Left lung (tissue), 10 donors: ENCODE measurements around the gene DNA2. TPM values are rescaled to one million over a fixed set of nuclear protein-coding genes. Genes with fewer than 3 reads are reported as not detected.

Experiments used
- ATAC-seq: fragments of 200-7000 bp; cut with Tn5 transposase; one replicate; pipeline ENCODE4 v1.9.1; 2020; ENCODE audit warnings: moderate library complexity
- DNase-seq, 4 donors: peaks; one replicate each; pipeline ENCODE4 v3.0.0-alpha.2; 2013 to 2020
- H3K27ac ChIP-seq, 2 donors: fragments of 200-600 bp; sonication (generic) in 1 of 2; one replicate each; pipeline versions ENCODE4 v1.5.0 to v1.8.0; 2020 to 2021
- H3K27me3 ChIP-seq, 2 donors: fragments of 200-600 bp; sonication (generic) in 1 of 2; one replicate each; pipeline versions ENCODE4 v1.5.0 to v1.8.0; 2020 to 2021
- H3K36me3 ChIP-seq, 2 donors: fragments of 200-600 bp; sonication (generic) in 1 of 2; one replicate each; pipeline versions ENCODE4 v1.5.0 to v1.8.0; 2020 to 2021
- H3K4me1 ChIP-seq, 2 donors: fragments of 200-600 bp; one replicate each; pipeline ENCODE4 v1.8.0; 2021
- H3K4me3 ChIP-seq, 2 donors: fragments of 200-600 bp; sonication (generic) in 1 of 2; one replicate each; pipeline versions ENCODE4 v1.5.0 to v1.8.0; 2020 to 2021; ENCODE audit warnings: mild to moderate bottlenecking in 1 of 2
- H3K9me3 ChIP-seq, 2 donors: fragments of 200-600 bp; sonication (generic) in 1 of 2; one replicate each; pipeline versions ENCODE4 v1.5.0 to v1.8.0; 2020 to 2021
- intact Hi-C, 2 donors: fragments of 100-400 bp; cut with DNase I; formaldehyde crosslinking; loops; one replicate each; pipeline versions ENCODE4 v1.11.2 to v1.14.2; 2022
- polyA plus RNA-seq, 6 donors: library from polyadenylated mRNA; unstranded; fragments of 120-200 nt; gene quantifications; one replicate each; pipeline ENCODE4 v1.2.1, GENCODE V29; 2013; ENCODE audit not compliant: insufficient read length in 6 of 6
- total RNA-seq, 2 donors: library from RNA; stranded (reverse); fragmentation: NEBNext Ultra II Directional; extraction: Animal tissue kit (Norgen Biotek cat#: 25700); gene quantifications; one replicate each; pipeline ENCODE4 v1.2.1, GENCODE V29; 2021
- TF ChIP-seq, protein P1 (sequence below), 2 donors: fragments of 200-600 bp; sonication (generic) in 1 of 2; IDR thresholded peaks; one replicate each; pipeline versions ENCODE4 v1.5.0 to v1.8.0; 2021; ENCODE audit warnings: antibody characterized with exemption in 2 of 2
- donor health status: DM: no; HTN: yes; CAD: no.
- donor health status: DM: no; HTN: no; CAD: no.

The DNA2 gene
- total and polyA plus RNA-seq, 8 donors, result 7.2 to 14.6 (median 10.3) TPM

DNA sequence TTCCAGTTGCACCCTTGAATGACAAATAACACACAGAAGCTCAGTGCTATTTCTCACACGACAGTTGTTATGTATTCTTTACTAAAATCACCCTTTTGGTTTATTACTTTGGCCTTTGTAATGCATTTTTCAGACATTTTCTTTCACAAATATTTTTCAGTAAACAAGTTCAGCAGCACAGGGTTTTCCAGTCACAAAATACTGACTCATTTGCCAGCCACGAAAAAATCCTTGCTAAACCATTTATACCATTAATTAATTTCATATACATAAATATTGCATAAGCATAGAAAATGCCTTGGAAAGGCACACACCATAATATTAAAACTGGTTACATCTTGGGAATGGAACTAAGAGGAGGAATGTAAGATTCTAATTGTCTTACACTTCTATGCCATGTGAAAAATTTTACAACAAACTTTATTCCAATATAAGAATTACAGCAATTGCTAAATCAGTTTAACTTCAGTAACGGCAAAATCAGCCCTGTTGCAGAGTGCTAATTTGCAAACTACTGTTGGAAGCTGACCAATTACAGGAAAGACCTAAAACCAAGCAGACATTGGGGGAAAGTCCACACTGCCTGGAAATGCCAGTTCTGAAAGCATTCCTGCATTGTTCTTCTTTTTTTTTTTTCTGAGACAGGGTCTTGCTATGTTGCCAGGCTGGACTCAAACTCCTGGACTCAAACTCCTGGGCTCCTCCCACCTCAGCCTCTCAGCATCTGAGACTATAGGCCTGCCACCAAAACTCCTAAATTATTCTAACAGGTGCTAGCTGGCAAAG is 107.5 kb downstream of the DNA2 start:
- TF ChIP-seq, protein P1, sequence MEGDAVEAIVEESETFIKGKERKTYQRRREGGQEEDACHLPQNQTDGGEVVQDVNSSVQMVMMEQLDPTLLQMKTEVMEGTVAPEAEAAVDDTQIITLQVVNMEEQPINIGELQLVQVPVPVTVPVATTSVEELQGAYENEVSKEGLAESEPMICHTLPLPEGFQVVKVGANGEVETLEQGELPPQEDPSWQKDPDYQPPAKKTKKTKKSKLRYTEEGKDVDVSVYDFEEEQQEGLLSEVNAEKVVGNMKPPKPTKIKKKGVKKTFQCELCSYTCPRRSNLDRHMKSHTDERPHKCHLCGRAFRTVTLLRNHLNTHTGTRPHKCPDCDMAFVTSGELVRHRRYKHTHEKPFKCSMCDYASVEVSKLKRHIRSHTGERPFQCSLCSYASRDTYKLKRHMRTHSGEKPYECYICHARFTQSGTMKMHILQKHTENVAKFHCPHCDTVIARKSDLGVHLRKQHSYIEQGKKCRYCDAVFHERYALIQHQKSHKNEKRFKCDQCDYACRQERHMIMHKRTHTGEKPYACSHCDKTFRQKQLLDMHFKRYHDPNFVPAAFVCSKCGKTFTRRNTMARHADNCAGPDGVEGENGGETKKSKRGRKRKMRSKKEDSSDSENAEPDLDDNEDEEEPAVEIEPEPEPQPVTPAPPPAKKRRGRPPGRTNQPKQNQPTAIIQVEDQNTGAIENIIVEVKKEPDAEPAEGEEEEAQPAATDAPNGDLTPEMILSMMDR (IDR thresholded peaks at IDR 0.05), result no peak
- Histone ChIP-seq H3K27me3 (no peaks in the 10 kb centered on the region), H3K36me3 (peaks cover 0 to 48% of the 10 kb centered on the region in 2 donors), H3K27ac (no peak overlapping the region), H3K9me3 (no peaks in the 10 kb centered on the region), H3K4me1 (no peaks in the 10 kb centered on the region), H3K4me3 (no peak overlapping the region)
- intact Hi-C loops, result no loop called here
- ATAC-seq, result no peak
- no peak for DNase-seq

Other genes starting within 250 kb of the DNA2 start
- not detected for gene ATOH7, start 239.9 kb downstream of the DNA2 start, total RNA-seq
- under 1 TPM in 5 of 6 donors, not detected in 1; 0.13 to 0.28 (median 0.14) TPM for gene ATOH7, start 239.9 kb downstream of the DNA2 start, polyA plus RNA-seq
- 100 to 1,000 TPM in 1 of 2 donors, 10 to 100 TPM in 1; 91.4 to 101 TPM for gene HNRNPH3, start 139.9 kb downstream of the DNA2 start, total RNA-seq
- gene HNRNPH3, start 139.9 kb downstream of the DNA2 start, polyA plus RNA-seq, result 100 to 1,000 TPM; 300 to 423 (median 389) TPM
- 1 to 10 TPM; 2.1 to 4.1 TPM for gene PBLD, start 139.0 kb downstream of the DNA2 start, total RNA-seq
- 10 to 100 TPM; 11.9 to 17.3 (median 13.7) TPM for gene PBLD, start 139.0 kb downstream of the DNA2 start, polyA plus RNA-seq
- gene RUFY2, start 64.7 kb downstream of the DNA2 start, total RNA-seq, result 10 to 100 TPM; 17.1 to 19.8 TPM
- 10 to 100 TPM; 31.7 to 47.2 (median 41.5) TPM for gene RUFY2, start 64.7 kb downstream of the DNA2 start, polyA plus RNA-seq
- gene SLC25A16, start 55.5 kb upstream of the DNA2 start, total RNA-seq, result 10 to 100 TPM; 33.6 to 38.1 TPM
- gene SLC25A16, start 55.5 kb upstream of the DNA2 start, polyA plus RNA-seq, result 10 to 100 TPM; 15.0 to 21.8 (median 16.8) TPM
- gene TET1, start 88.4 kb upstream of the DNA2 start, total RNA-seq, result 1 to 10 TPM; 1.5 to 3.1 TPM
- gene TET1, start 88.4 kb upstream of the DNA2 start, polyA plus RNA-seq, result 10 to 100 TPM; 13.5 to 20.7 (median 17.3) TPM
- gene CCAR1, start 249.3 kb upstream of the DNA2 start, total RNA-seq, result 10 to 100 TPM; 44.5 to 57.9 TPM
- 100 to 1,000 TPM; 161 to 227 (median 194) TPM for gene CCAR1, start 249.3 kb upstream of the DNA2 start, polyA plus RNA-seq